Epithelial cell of esophagus (primary cell): ENCODE data around the gene TBXAS1.

Experiments used
- DNase-seq: peaks from one replicate; pipeline ENCODE4 v3.0.0; 2010; ENCODE audit warnings: low read depth
- H3K4me3 ChIP-seq: 2 replicates; pipeline ENCODE4 v1.5.1; 2011; ENCODE audit warnings: mild to moderate bottlenecking, low read length, control low read depth
- TF ChIP-seq, protein P1 (sequence below): IDR thresholded peaks from 2 replicates; pipeline ENCODE4 v1.5.1; 2011; ENCODE audit warnings: low read depth, mild to moderate bottlenecking, low read length, control low read depth, inconsistent platforms; ENCODE audit not compliant: insufficient read depth; ENCODE audit errors: missing control alignments

TBXAS1 gene

DNA sequence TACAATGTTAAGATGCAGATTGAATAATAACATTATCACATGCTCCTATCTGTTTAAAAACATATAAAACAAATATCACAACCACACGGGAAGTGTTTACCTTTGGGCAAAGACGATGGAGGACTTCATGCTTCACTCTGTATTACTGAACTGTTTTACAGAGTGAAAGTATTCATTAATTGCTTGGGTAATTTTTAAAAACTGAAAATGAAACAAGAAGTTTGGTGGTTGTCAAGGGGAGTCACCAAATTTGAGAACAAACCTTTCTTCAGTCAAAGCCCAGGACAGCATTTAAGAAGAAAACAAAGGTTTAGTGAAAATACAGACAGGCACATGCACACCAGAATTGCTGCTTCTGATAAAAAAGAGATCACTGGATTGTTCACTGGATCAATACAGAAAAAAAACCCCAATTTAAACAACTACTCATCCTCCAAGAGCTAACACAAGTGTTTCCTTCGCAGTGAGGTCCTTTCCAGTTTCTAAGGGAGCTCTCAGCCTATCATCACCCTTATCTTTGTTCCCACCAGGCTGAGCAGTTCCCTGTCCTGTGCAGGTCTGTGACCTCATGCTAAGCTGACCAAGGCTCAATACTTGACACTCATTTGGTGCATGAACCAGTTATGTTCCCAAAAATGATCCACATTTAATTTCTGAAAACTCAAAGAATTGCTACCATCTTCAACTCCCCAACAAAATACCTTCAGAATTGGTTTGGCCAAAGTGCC lies 224.9 kb downstream of the TBXAS1 start:
- TF ChIP-seq, protein P1, sequence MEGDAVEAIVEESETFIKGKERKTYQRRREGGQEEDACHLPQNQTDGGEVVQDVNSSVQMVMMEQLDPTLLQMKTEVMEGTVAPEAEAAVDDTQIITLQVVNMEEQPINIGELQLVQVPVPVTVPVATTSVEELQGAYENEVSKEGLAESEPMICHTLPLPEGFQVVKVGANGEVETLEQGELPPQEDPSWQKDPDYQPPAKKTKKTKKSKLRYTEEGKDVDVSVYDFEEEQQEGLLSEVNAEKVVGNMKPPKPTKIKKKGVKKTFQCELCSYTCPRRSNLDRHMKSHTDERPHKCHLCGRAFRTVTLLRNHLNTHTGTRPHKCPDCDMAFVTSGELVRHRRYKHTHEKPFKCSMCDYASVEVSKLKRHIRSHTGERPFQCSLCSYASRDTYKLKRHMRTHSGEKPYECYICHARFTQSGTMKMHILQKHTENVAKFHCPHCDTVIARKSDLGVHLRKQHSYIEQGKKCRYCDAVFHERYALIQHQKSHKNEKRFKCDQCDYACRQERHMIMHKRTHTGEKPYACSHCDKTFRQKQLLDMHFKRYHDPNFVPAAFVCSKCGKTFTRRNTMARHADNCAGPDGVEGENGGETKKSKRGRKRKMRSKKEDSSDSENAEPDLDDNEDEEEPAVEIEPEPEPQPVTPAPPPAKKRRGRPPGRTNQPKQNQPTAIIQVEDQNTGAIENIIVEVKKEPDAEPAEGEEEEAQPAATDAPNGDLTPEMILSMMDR: no peak
- no peak overlapping the region for H3K4me3 ChIP-seq
- DNase-seq: no peak

DNA sequence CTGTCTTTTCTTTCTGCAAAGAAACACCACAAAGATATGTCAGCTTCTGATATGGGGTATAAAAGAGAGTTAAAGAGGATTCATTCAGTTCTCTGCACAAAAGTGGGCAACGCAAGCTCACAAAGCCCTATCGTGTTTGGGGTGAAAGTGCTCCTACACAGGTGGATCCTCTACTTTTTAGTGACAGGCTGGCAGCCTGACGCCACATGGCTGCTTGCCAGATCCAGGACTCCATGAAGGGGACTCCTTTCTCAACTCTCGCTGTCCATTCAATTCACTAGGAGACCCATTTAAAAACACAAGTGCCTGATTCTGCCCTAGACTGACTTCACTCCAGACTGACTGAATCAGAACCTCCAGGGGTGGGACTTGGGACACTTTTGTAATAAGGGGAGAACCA lies 225.7 kb downstream of the TBXAS1 start:
- no peak for DNase-seq
- TF ChIP-seq, protein P1: no peak
- H3K4me3 ChIP-seq: no peak overlapping the region

DNA sequence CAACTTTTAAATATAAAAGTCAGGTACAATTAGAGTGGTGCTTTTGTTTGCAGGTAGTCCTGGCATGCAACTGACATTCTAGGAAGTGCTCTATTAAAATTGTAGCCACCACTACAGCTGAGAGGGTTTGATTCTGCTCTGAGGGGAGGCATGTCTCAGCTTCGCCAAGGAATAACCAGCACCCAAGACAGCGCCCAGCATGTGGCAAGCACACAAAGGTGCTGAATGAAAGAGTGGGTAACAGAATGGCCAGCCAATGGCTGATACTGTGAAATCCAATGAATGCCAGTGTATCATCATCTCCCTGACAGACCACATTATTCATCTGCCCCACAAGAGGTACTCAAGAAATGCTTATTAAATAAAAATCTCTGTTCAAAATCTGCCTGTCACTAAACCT lies 226.8 kb downstream of the TBXAS1 start:
- H3K4me3 ChIP-seq: no peak overlapping the region
- TF ChIP-seq, protein P1: no peak
- no peak for DNase-seq

DNA sequence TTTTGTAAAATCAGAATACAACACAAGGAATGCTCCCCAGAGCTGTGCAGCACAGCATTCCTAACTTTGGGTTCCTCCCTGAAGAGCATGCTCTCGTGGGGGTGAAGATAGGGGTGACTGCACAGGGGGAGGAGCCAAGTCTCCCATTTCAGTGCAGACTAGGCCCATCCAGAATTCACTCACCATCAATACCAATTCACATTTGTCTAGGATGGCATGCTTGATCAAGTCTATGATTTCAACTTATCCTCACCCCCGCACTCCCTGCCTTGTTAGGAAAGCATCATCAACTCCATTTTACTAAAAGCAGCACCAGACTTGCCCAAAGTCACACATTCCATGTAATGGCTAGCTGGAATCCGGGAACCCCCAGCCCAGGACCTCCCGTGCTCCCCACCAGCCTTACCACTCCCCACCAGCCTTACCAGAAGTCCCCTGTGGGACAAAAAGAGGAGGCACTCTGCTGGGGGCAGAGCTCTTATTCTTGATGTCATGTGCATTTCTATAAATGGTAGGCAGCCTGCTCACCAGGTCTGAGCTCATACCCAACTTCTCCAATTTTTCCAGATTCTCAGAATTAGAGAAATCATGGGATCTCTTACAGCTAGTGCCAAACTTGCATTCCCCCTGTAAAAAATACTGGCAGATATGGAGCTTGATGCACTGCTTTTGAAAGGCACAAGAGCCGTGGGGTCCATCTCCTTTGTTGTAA lies 227.5 kb downstream of the TBXAS1 start:
- TF ChIP-seq, protein P1: no peak
- no peak overlapping the region for H3K4me3 ChIP-seq
- DNase-seq: peak; percentile 54

DNA sequence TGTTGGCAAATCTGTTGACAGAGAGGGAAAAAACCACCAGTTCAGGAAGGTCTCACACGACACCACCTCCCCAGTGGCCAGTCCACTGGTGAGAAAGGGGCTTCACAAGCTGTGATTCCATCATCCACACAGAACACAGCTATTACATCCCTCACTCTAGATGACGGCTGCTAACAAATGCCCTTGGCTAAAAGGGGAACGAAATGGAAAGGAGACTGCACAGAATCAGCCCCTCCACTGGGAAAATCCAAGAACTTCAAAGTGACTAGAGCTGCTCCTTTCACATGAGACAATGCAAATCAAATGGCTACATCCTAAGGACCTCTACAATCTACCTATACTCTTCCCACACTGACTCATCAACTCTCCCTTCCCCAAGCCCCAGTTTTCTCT lies 228.1 kb downstream of the TBXAS1 start:
- TF ChIP-seq, protein P1: no peak
- H3K4me3 ChIP-seq: no peak overlapping the region
- no peak for DNase-seq

DNA sequence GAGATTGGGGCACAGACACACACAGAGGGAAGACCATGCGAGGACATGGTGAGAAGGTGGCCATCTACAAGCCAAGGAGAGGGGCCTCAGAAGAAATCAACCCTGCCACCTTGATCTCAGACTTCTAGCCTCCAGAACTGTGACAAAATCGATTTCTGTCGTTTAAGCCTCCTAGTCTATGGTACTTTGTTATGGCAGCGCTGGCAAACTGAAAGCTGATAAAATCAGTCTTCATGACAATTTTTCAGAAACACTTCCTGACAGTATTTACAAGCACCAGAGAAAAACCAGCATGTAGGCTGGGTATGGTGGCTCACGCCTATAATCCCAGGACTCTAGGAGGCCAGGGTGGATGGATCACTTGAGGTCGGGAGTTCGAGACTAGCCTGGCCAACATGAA lies 229.5 kb downstream of the TBXAS1 start:
- no peak overlapping the region for H3K4me3 ChIP-seq
- DNase-seq: no peak
- TF ChIP-seq, protein P1: no peak
